ENCODE results near the gene LRRFIP1.
A peak's percentile ranks its signal among the peaks of the same experiment; 100 is the strongest.
"Not testable (repeated sequence)": the region's sequence is repeated elsewhere in the genome, so short reads cannot be mapped to it uniquely, and the experiment has no call there.

Gene LRRFIP1

GRCh38 chr2:237597196-237598145 lies 29.9 kb upstream of the LRRFIP1 start:
- no peak for DNase-seq

- DNase-seq = no peak
Observed at GRCh38 chr2:237598468-237599208, 28.7 kb upstream of the LRRFIP1 start.

GRCh38 chr2:237599465-237600110 lies 27.8 kb upstream of the LRRFIP1 start:
- no peak for DNase-seq

- DNase-seq = peak; percentile 64
Observed at GRCh38 chr2:237600205-237600846, 27.1 kb upstream of the LRRFIP1 start.

GRCh38 chr2:237601453-237602116 lies 25.8 kb upstream of the LRRFIP1 start:
- DNase-seq = no peak

- no peak for DNase-seq
Observed at GRCh38 chr2:237602409-237602808, 25.0 kb upstream of the LRRFIP1 start.

GRCh38 chr2:237603049-237603717 lies 24.2 kb upstream of the LRRFIP1 start:
- DNase-seq = no peak

- DNase-seq = no peak
Observed at GRCh38 chr2:237603718-237604362, 23.5 kb upstream of the LRRFIP1 start.

- DNase-seq = no peak
Observed at GRCh38 chr2:237604391-237604790, 23.0 kb upstream of the LRRFIP1 start.

GRCh38 chr2:237604960-237605359 lies 22.4 kb upstream of the LRRFIP1 start:
- no peak for DNase-seq

GRCh38 chr2:237606522-237606921 lies 20.9 kb upstream of the LRRFIP1 start:
- not testable (repeated sequence) for DNase-seq

- DNase-seq = no peak
Observed at GRCh38 chr2:237612527-237613357, 14.6 kb upstream of the LRRFIP1 start.

- DNase-seq = no peak
Observed at GRCh38 chr2:237613679-237614078, 13.7 kb upstream of the LRRFIP1 start.

- DNase-seq = no peak
Observed at GRCh38 chr2:237614151-237614720, 13.2 kb upstream of the LRRFIP1 start.

- no peak for DNase-seq
Observed at GRCh38 chr2:237615631-237616249, 11.6 kb upstream of the LRRFIP1 start.

- DNase-seq = no peak
Observed at GRCh38 chr2:237616373-237616733, 11.0 kb upstream of the LRRFIP1 start.

GRCh38 chr2:237616734-237617586 lies 10.4 kb upstream of the LRRFIP1 start:
- peak; percentile 39 for DNase-seq

GRCh38 chr2:237617587-237617982 lies 9.8 kb upstream of the LRRFIP1 start:
- DNase-seq = no peak

- no peak for DNase-seq
Observed at GRCh38 chr2:237618449-237618848, 8.9 kb upstream of the LRRFIP1 start.
